H1 (cell line): ENCODE results near the gene GNG4. TPM values are rescaled to one million over a fixed set of nuclear protein-coding genes. Genes with fewer than 3 reads are reported as not detected.

Experiments used
- BRCA1 ChIP-seq: IDR thresholded peaks from 2 replicates; pipeline ENCODE4 v1.6.1; 2012; ENCODE audit warnings: low read depth, low read length, improper control_type of control experiment
- CTCF ChIP-seq, 3 experiments: IDR thresholded peaks; 1 replicate in 2 of 3; 2 replicates in 1 of 3; pipeline versions ENCODE4 v1.5.1 to v1.6.1; 2011; ENCODE audit warnings: low read length in 3 of 3, mild to moderate bottlenecking in 3 of 3, inconsistent platforms in 2 of 3, low read depth in 1 of 3, moderate library complexity in 1 of 3; ENCODE audit not compliant: insufficient read depth in 1 of 3; ENCODE audit errors: control extremely low read depth in 1 of 3
- EGR1 ChIP-seq: IDR thresholded peaks from 2 replicates; pipeline ENCODE4 v1.6.1; 2011; ENCODE audit warnings: low read depth, low read length, borderline replicate concordance
- GABPA ChIP-seq: IDR thresholded peaks from 2 replicates; pipeline ENCODE4 v1.6.1; 2011; ENCODE audit warnings: mild to moderate bottlenecking, low read length, moderate library complexity, borderline replicate concordance; ENCODE audit not compliant: insufficient read depth
- HDAC6 ChIP-seq: IDR thresholded peaks from one replicate; pipeline ENCODE4 v1.7.1; 2012; ENCODE audit warnings: low read depth, mild to moderate bottlenecking, inconsistent platforms, low read length, moderate library complexity
- RNF2 ChIP-seq: fragments of 200-900, 300-1000 bp; sonication (generic); IDR thresholded peaks from 2 replicates; pipeline ENCODE4 v1.7.1; 2016; ENCODE audit warnings: borderline replicate concordance, low read depth, mild to moderate bottlenecking, antibody characterized with exemption, low read length; ENCODE audit not compliant: poor library complexity, severe bottlenecking; ENCODE audit errors: missing control alignments
- SUZ12 ChIP-seq: fragments of 200-600 bp; sonication (generic); IDR thresholded peaks from 2 replicates; pipeline ENCODE4 v1.6.1; 2012; ENCODE audit warnings: mild to moderate bottlenecking, inconsistent platforms, low read length, moderate library complexity, mixed read lengths
- TBP ChIP-seq: IDR thresholded peaks from 2 replicates; pipeline ENCODE4 v1.6.1; 2011; ENCODE audit warnings: low read depth, low read length, improper control_type of control experiment
- polyA plus RNA-seq, 7 experiments: library from polyadenylated mRNA; depleted of rRNA in 3 of 7; stranded (reverse) in 5 of 7; unstranded in 2 of 7; fragments of >200 nt in 5 of 7; fragments of 200-250 nt in 2 of 7; gene quantifications; 1 replicate in 5 of 7; 2 replicates in 1 of 7; 4 replicates in 1 of 7; pipeline versions ENCODE4 v1.2.1 to v1.2.3, GENCODE V29; 2011 to 2013; ENCODE audit warnings: missing spikeins in 2 of 7, mixed read lengths in 2 of 7
- total RNA-seq: library from RNA; stranded (reverse); fragmentation: NEBNext Ultra II Directional; extraction: Animal tissue kit (Norgen Biotek cat#: 25700); gene quantifications from 2 replicates; pipeline ENCODE4 v1.2.1, GENCODE V29; 2021

Gene GNG4
- total and polyA plus RNA-seq, 2 of the 8 experiments (the other 6 are each of a cell fraction or from before 2014, with no cell fraction given), result 95.5 to 96.8 TPM

GRCh38 chr1:235650341-235651169, 971 bp upstream of the GNG4 start (continued):
- TF ChIP-seq CTCF (IDR thresholded peaks at IDR 0.05; ENCODE audit: control extremely low read depth in 1 of 3, insufficient read depth in 1 of 3, low read depth in 1 of 3, low read length in 3 of 3) (no peak), BRCA1 (no peak), SUZ12 (no peak), GABPA (no peak), EGR1 (no peak), TBP (peak; percentile 61; the same call in 1 of the 2 replicates), RNF2 (no peak), HDAC6 (no peak)
